ENCODE results near the gene BAD. TPM values are rescaled to one million over a fixed set of nuclear protein-coding genes. Genes with fewer than 3 reads are reported as not detected.

The BAD gene
- total and polyA plus RNA-seq, 2 of the 13 experiments (the other 11 are each of a cell fraction or from before 2014, with no cell fraction given) = 17.9 to 28.5 TPM

GRCh38 chr11:64304316-64305072 lies 20.0 kb upstream of the BAD start (continued):
- TF ChIP-seq MAZ (IDR thresholded peaks at IDR 0.05; ENCODE audit: borderline replicate concordance, low read depth, low read length) = no peak
- TF ChIP-seq MAZ (CRISPR knock-in tag; IDR thresholded peaks at IDR 0.05; ENCODE audit: low read depth) = 0 out of 2 replicates have a peak, but pooled peaks have one; percentile 12
- peak; percentile 69; the same call in 1 of the 2 replicates for TF ChIP-seq ZNF275 (CRISPR knock-in tag; IDR thresholded peaks at IDR 0.05; ENCODE audit: borderline replicate concordance)
- 0 out of 2 replicates have a peak, but pooled peaks have one; percentile 4 for TF ChIP-seq HNF4G (IDR thresholded peaks at IDR 0.05; ENCODE audit: borderline replicate concordance, low read depth, low read length)
- no peak for TF ChIP-seq HNF4G (CRISPR knock-in tag; IDR thresholded peaks at IDR 0.05; ENCODE audit: borderline replicate concordance, low read depth)
- 0 out of 2 replicates have a peak, but pooled peaks have one; percentile 11 for TF ChIP-seq IKZF5 (CRISPR knock-in tag; IDR thresholded peaks at IDR 0.05)
- TF ChIP-seq ZSCAN25 (CRISPR knock-in tag; IDR thresholded peaks at IDR 0.05) = peak; percentile 60; the same call in 1 of the 2 replicates
- TF ChIP-seq ZNF232 (CRISPR knock-in tag; IDR thresholded peaks at IDR 0.05; ENCODE audit: borderline replicate concordance) = peak; percentile 77; the same call in 1 of the 2 replicates
- TF ChIP-seq POGZ (CRISPR knock-in tag; IDR thresholded peaks at IDR 0.05) = no peak
- no peak for TF ChIP-seq ZSCAN21 (CRISPR knock-in tag; IDR thresholded peaks at IDR 0.05; ENCODE audit: borderline replicate concordance)
- TF ChIP-seq ISX (CRISPR knock-in tag; conservative IDR thresholded peaks at IDR 0.05) = 0 out of 2 replicates have a peak, but pooled peaks have one; percentile 64
- 0 out of 2 replicates have a peak, but pooled peaks have one; percentile 69 for TF ChIP-seq NFKB2 (CRISPR knock-in tag; IDR thresholded peaks at IDR 0.05; ENCODE audit: borderline replicate concordance)
- TF ChIP-seq DRAP1 (CRISPR knock-in tag; IDR thresholded peaks at IDR 0.05) = 0 out of 2 replicates have a peak, but pooled peaks have one; percentile 21
- peak; percentile 53 for TF ChIP-seq ZFY (CRISPR knock-in tag; IDR thresholded peaks at IDR 0.05)
- peak; percentile 21; the same call in 1 of the 2 replicates for TF ChIP-seq MED1 (CRISPR knock-in tag; IDR thresholded peaks at IDR 0.05)
- 0 out of 2 replicates have a peak, but pooled peaks have one; percentile 11 for TF ChIP-seq SMAD3 (CRISPR knock-in tag; IDR thresholded peaks at IDR 0.05)
- TF ChIP-seq XRCC5 (optimal IDR thresholded peaks at IDR 0.05; ENCODE audit: low read length) = peak; percentile 89
- TF ChIP-seq ESRRA (CRISPR knock-in tag; IDR thresholded peaks at IDR 0.05; ENCODE audit: low read depth) = peak; percentile 100
- 0 out of 2 replicates have a peak, but pooled peaks have one; percentile 59 for TF ChIP-seq PREB (CRISPR knock-in tag; IDR thresholded peaks at IDR 0.05)
- no peak for TF ChIP-seq TEF (CRISPR knock-in tag; IDR thresholded peaks at IDR 0.05)
